ENCODE measurements around the gene EQTN. TPM values are rescaled to one million over a fixed set of nuclear protein-coding genes. Genes with fewer than 3 reads are reported as not detected.
"Not testable (repeated sequence)": the region's sequence is repeated elsewhere in the genome, so short reads cannot be mapped to it uniquely, and the experiment has no call there.

EQTN gene
- total RNA-seq, 4 donors from 2014 or later: 0.32 TPM; not detected in 3

DNA sequence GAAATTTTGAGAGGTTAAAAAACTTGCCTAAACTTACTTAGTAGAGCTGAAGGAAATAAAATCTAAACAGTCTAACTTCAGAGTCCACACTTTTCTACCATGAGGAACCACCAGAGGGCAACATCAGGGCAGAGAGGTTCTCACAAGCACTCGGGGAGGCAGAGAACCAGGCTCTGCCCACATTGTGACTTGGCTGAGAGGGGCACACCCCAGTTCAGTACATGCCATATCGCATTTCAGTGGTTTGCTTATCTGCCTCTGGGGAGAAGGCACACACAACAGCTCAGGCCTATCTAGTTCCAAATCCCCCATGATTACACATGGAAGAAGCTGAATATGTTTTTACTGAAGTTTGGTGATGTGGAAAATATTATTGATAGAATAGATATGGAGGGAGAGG lies 49.2 kb downstream of the EQTN start:
- no peaks in the 10 kb centered on the region for H3K27me3 ChIP-seq
- intact Hi-C loops (cut with DNase I): no loop called here
- TF ChIP-seq POLR2A (IDR thresholded peaks at IDR 0.05; ENCODE audit: low read depth): no peak
- TF ChIP-seq, protein P1, sequence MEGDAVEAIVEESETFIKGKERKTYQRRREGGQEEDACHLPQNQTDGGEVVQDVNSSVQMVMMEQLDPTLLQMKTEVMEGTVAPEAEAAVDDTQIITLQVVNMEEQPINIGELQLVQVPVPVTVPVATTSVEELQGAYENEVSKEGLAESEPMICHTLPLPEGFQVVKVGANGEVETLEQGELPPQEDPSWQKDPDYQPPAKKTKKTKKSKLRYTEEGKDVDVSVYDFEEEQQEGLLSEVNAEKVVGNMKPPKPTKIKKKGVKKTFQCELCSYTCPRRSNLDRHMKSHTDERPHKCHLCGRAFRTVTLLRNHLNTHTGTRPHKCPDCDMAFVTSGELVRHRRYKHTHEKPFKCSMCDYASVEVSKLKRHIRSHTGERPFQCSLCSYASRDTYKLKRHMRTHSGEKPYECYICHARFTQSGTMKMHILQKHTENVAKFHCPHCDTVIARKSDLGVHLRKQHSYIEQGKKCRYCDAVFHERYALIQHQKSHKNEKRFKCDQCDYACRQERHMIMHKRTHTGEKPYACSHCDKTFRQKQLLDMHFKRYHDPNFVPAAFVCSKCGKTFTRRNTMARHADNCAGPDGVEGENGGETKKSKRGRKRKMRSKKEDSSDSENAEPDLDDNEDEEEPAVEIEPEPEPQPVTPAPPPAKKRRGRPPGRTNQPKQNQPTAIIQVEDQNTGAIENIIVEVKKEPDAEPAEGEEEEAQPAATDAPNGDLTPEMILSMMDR (IDR thresholded peaks at IDR 0.05): peak in 2 of 3 experiments; percentile 18 to 46
- H3K27ac ChIP-seq (replicated peaks in 1 of 4): no peak overlapping the region
- no peaks in the 10 kb centered on the region for H3K9me3 ChIP-seq
- no peak overlapping the region for H3K4me3 ChIP-seq
- no peak for DNase-seq (ENCODE audit: extremely low spot score)
- no peaks in the 10 kb centered on the region for H3K4me1 ChIP-seq
- no peaks in the 10 kb centered on the region for H3K36me3 ChIP-seq
- whole genome bisulfite sequencing: 57% methylated on average over 2 of the region's 2 CpGs

DNA sequence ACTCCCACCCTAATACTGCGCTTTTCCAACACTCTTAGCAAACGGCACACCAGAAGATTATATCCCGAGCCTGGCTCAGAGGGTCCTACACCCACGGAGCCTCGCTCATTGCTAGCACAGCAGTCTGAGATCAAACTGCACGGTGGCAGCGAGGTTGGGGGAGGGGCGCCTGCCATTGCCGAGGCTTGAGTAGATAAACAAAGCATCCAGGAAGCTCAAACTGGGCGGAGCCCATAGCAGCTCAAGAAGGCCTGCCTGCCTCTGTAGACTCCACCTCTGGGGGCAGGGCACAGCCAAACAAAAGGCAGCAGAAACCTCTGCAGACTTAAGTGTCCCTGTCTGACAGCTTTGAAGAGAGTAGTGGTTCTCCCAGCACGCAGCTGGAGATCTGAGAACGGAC lies 57.3 kb downstream of the EQTN start:
- WGBS: 78% methylated on average over 12 of the region's 12 CpGs
- H3K27me3 ChIP-seq; H3K27ac ChIP-seq (replicated peaks in 1 of 4); H3K4me1 ChIP-seq; DNase-seq (ENCODE audit: extremely low spot score); intact Hi-C loops (cut with DNase I); H3K36me3 ChIP-seq; H3K4me3 ChIP-seq: not testable (repeated sequence)
- peaks cover 0 to 30% (median 15%) of the 10 kb centered on the region in 4 donors for H3K9me3 ChIP-seq

Other genes starting within 250 kb of the EQTN start
- 10 to 100 TPM in 3 of 4 donors, 1 to 10 TPM in 1; 7.5 to 17.4 (median 15.5) TPM for gene TEK, start 187.9 kb downstream of the EQTN start, total RNA-seq
- not detected for gene IFNK, start 227.1 kb upstream of the EQTN start, total RNA-seq
- gene MOB3B, start 232.7 kb upstream of the EQTN start, total RNA-seq: 10 to 100 TPM in 1 of 4 donors, 1 to 10 TPM in 3; 7.6 to 11.6 (median 9.5) TPM

Data from esophagus muscularis mucosa (tissue), 4 donors.